ENCODE measurements around the gene NOL9.

Gene NOL9

GRCh38 chr1:6521536-6521935, 32.8 kb downstream of the NOL9 start:
- DNase-seq (ENCODE audit: low read depth in 2 of 2): no peak

GRCh38 chr1:6519935-6520671, 34.2 kb downstream of the NOL9 start:
- DNase-seq (ENCODE audit: low read depth in 2 of 2): no peak

- DNase-seq (ENCODE audit: low read depth in 2 of 2): no peak
Observed at GRCh38 chr1:6519491-6519934, 34.8 kb downstream of the NOL9 start.

DNA sequence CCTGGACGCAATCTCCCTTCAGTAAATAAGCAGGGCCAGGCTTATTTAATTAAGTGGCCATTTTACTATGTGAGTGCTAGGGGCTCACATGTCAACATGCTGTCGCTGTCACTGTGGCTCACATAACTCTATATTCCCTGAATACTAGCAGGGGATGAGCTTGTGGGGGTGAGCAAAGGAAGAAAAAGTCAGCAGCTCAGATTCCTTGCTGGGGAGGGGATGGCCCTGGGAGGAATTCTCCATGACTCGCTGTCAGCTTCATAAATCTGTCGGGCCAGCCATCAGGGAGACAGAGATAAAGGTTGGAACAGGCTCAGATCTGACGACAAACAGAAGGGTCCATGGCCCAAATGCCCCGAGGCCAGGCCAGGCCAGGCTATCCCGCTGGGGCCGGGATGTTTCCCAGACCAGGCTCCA, 36.9 kb downstream of the NOL9 start:
- DNase-seq (ENCODE audit: low read depth in 2 of 2): no peak

GRCh38 chr1:6515771-6516170, 38.5 kb downstream of the NOL9 start:
- DNase-seq (ENCODE audit: low read depth in 2 of 2): no peak

DNA sequence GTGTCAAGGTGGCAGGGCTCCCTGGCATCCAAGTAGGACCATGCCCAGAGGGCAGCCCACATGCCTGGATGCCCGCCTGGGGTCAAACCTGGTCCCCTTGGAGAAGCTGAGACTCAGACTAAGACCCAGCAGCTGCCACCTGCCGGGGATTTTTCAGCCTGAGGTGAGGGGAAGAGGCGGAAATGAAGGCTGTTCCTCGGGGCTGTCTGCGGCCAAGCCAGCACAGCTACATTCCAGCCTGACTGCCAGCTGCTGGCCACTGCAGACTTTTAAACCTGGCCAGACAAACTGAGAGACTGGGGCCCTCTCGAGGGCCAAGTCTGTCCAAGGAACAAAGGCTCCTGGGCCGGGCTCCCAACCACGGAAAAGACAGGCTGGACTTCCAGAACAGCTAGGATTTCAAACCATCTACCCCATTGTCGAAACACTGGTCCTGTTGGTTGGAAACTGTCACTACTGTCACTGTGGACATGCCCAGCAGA, 41.0 kb downstream of the NOL9 start:
- DNase-seq (ENCODE audit: low read depth in 2 of 2): no peak

- DNase-seq (ENCODE audit: low read depth in 2 of 2): no peak
Observed at GRCh38 chr1:6512908-6513280, 41.4 kb downstream of the NOL9 start.

- no peak for DNase-seq (ENCODE audit: low read depth in 2 of 2)
Observed at GRCh38 chr1:6512245-6512907, 41.9 kb downstream of the NOL9 start.

DNA sequence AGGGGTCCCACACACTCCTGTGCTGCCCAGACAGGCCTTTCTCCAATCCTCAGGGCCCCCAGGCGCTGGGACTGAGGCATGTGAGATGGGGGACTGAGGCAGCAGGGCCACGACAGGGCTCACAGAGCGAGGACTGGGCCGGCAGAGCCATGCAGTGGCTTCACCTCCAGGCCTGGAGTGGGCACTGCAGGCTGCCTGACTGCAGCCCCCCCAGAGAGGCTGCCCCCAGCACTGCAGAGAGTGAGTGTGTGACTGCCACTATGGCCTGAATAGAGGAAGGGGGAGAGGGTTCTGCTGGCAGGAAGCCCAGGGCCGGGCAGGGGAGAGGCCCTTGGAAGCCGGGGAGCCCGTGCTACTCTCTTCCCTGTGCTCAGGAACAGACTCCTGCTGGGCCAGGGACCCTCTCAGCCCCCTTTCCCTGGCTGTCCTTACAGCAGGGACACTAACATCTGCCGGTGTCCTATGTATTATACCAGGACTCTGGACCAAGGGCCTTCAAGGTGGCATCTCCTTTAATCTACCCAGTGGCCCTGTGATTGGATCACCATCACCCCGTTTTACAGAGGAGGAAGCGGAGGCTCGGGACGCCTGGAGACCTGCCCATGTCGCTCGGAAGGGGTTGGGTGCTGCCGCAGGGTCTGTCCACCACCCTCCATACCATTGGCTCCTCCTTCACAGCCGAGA, 42.6 kb downstream of the NOL9 start:
- DNase-seq (ENCODE audit: low read depth in 2 of 2): no peak

DNA sequence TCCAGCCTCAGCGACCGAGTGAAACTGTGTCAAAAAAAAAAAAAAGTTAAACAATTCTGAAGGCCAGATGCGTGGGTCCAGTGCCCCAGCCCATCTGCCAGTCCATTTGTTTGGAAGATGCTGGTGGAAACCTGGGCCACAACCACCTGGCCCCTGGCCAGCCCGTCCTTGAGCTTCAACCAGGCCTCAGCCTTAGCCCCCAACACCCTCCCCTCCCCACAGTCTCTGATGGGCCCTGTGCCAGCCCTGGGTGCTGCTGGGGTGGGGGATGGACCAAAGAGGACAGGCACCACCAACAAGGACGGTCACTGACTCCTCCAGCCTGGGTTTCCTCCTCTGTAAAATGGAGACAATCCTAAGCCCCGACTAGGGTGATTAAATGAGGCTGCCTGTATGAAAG, 43.3 kb downstream of the NOL9 start:
- no peak for DNase-seq (ENCODE audit: low read depth in 2 of 2)

GRCh38 chr1:6510493-6510892, 43.8 kb downstream of the NOL9 start:
- no peak for DNase-seq (ENCODE audit: low read depth in 2 of 2)

GRCh38 chr1:6509919-6510291, 44.4 kb downstream of the NOL9 start:
- no peak for DNase-seq (ENCODE audit: low read depth in 2 of 2)

DNA sequence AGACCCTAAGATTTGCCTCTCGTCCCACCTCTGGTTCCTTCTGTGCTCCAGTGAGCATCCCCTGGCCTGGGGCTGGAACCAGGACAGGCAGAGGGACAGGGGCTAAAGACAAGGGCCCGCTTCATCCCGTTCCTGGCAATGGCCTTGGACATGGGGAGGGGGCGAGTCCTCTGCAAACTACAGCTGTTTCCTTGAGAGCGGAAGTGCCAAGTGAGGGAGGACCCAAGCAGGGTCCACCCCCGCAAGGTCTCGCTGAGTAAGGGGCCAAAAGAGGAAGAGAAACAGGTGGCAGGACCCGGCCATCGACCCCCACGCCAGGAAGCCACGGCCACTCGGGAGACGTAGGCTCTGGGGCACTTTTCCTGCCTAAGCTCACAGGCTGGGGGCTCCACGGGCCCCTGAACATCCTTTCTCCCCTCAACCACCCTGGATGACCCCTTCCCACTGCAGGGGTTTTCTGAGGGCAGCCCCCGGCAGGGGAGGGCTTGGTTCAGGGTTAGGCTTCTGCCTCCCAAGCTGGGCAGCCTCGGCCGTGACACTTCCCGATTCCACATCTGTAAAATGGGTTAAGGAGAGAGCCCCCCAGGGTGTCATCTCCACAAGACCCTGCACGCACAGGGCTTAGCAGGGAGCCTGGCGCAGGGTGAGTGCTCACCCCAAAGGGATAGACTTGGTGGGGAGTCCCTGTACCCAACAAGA, 44.9 kb downstream of the NOL9 start:
- DNase-seq (ENCODE audit: low read depth in 2 of 2): no peak

- DNase-seq (ENCODE audit: low read depth in 2 of 2): no peak
Observed at GRCh38 chr1:6508816-6509189, 45.5 kb downstream of the NOL9 start.

DNA sequence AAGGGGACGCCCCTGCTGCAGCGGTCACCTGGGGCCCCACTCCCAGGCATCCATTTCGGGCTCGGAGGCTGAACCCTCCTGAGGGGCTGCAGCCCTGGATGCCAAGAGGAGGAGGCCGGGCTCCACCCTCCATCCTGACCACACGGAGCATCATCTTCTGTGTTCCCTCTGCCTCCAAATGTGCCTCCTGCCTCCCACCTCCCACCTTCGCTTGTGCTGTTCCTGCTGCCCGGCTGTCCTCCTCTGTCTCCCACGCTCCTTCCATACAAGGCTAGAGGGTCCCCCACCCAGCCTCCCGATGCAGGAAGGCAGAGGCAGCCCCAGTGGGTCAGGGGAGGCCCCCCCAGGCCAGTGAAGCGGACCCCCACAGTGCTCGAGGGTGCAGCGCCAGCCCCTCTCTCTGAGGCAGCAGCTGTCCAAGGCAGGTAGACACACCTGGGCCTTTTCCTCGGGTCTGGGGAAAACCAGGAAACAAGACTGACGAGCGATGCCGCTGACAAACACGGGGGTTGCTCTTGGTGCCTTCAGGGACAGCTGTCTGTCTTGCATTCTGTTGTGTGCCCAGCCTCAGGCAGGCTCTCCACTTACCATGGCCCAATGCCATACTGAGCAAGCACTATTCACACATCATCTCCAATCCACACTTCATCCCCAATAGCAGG, 46.0 kb downstream of the NOL9 start:
- DNase-seq (ENCODE audit: low read depth in 2 of 2): no peak

GRCh38 chr1:6507461-6507911, 46.8 kb downstream of the NOL9 start:
- DNase-seq (ENCODE audit: low read depth in 2 of 2): no peak

- DNase-seq (ENCODE audit: low read depth in 2 of 2): no peak
Observed at GRCh38 chr1:6507037-6507428, 47.3 kb downstream of the NOL9 start.

GRCh38 chr1:6506210-6507036, 47.9 kb downstream of the NOL9 start:
- no peak for DNase-seq (ENCODE audit: low read depth in 2 of 2)

- no peak for DNase-seq (ENCODE audit: low read depth in 2 of 2)
Observed at GRCh38 chr1:6505367-6506209, 48.7 kb downstream of the NOL9 start.

GRCh38 chr1:6504887-6505286, 49.4 kb downstream of the NOL9 start:
- no peak for DNase-seq (ENCODE audit: low read depth in 2 of 2)

All from fibroblast of skin of left biceps (primary cell).